Liver (tissue), 9 donors: ENCODE results near the gene CAMSAP2. TPM values are rescaled to one million over a fixed set of nuclear protein-coding genes. Genes with fewer than 3 reads are reported as not detected.

Experiments
- DNase-seq: peaks from one replicate; pipeline ENCODE4 v3.0.0-alpha.2; 2017; ENCODE audit warnings: low spot score
- H3K27ac ChIP-seq, 2 donors: one replicate each; pipeline ENCODE4 v1.7.0; 2013; ENCODE audit warnings: inconsistent platforms in 2 of 2, low read length in 2 of 2, control low read depth in 1 of 2, low read depth in 1 of 2, mild to moderate bottlenecking in 1 of 2
- H3K27me3 ChIP-seq, 4 donors: one replicate each; pipeline versions ENCODE4 v1.6.1 to v1.7.0; 2013; ENCODE audit warnings: low read length in 3 of 4, inconsistent platforms in 1 of 4, mild to moderate bottlenecking in 1 of 4, moderate library complexity in 1 of 4; ENCODE audit not compliant: control insufficient read depth in 4 of 4, insufficient read depth in 4 of 4
- H3K36me3 ChIP-seq, 4 donors: one replicate each; pipeline versions ENCODE4 v1.6.1 to v1.7.0; 2013; ENCODE audit warnings: low read length in 3 of 4, mild to moderate bottlenecking in 3 of 4, low read depth in 1 of 4, moderate library complexity in 1 of 4; ENCODE audit not compliant: control insufficient read depth in 4 of 4, insufficient read depth in 3 of 4
- H3K4me1 ChIP-seq, 4 donors: one replicate each; pipeline versions ENCODE4 v1.6.1 to v1.7.0; 2013; ENCODE audit warnings: low read length in 3 of 4, mild to moderate bottlenecking in 3 of 4, moderate library complexity in 1 of 4; ENCODE audit not compliant: control insufficient read depth in 4 of 4, insufficient read depth in 4 of 4
- H3K4me3 ChIP-seq, 3 donors: one replicate each; pipeline versions ENCODE4 v1.6.1 to v1.7.0; 2013; ENCODE audit warnings: low read length in 3 of 3, control low read depth in 1 of 3, low read depth in 1 of 3, mild to moderate bottlenecking in 1 of 3
- H3K9ac ChIP-seq, 2 donors: one replicate each; pipeline ENCODE4 v1.7.0; 2013; ENCODE audit warnings: low read length in 2 of 2, mild to moderate bottlenecking in 2 of 2, moderate library complexity in 2 of 2, control low read depth in 1 of 2, low read depth in 1 of 2
- H3K9me3 ChIP-seq, 4 donors: one replicate each; pipeline versions ENCODE4 v1.6.1 to v1.7.0; 2013; ENCODE audit warnings: low read length in 3 of 4; ENCODE audit not compliant: control insufficient read depth in 4 of 4
- ATF3 ChIP-seq: IDR thresholded peaks from 2 replicates; pipeline ENCODE4 v1.6.1; 2016; ENCODE audit warnings: antibody characterized with exemption
- CTCF ChIP-seq: fragments of 150-350 bp; IDR thresholded peaks from 2 replicates; pipeline ENCODE4 v1.5.1; 2017; ENCODE audit warnings: improper control_type of control experiment, low read depth, low read length; ENCODE audit not compliant: missing input control
- EGR1 ChIP-seq, 2 donors: IDR thresholded peaks; 2 replicates each; pipeline ENCODE4 v1.6.1; 2016 to 2018; ENCODE audit warnings: antibody characterized with exemption in 2 of 2, low read depth in 2 of 2
- FOXA2 ChIP-seq: IDR thresholded peaks from 2 replicates; pipeline ENCODE4 v1.6.1; 2016; ENCODE audit warnings: antibody characterized with exemption
- GABPA ChIP-seq, 2 donors: IDR thresholded peaks in 1 of 2; conservative IDR thresholded peaks in 1 of 2; 2 replicates each; pipeline ENCODE4 v1.6.1; 2016; ENCODE audit warnings: antibody characterized with exemption in 2 of 2, mild to moderate bottlenecking in 1 of 2, moderate library complexity in 1 of 2
- HNF4A ChIP-seq, 2 donors: conservative IDR thresholded peaks; 2 replicates each; pipeline ENCODE4 v1.6.1; 2016; ENCODE audit warnings: antibody characterized with exemption in 2 of 2, mild to moderate bottlenecking in 2 of 2
- HNF4G ChIP-seq: IDR thresholded peaks from 2 replicates; pipeline ENCODE4 v1.6.1; 2016; ENCODE audit warnings: antibody characterized with exemption
- JUND ChIP-seq, 2 donors: IDR thresholded peaks; 2 replicates each; pipeline ENCODE4 v1.6.1; 2016; ENCODE audit warnings: antibody characterized with exemption in 2 of 2
- MAX ChIP-seq: IDR thresholded peaks from 2 replicates; pipeline ENCODE4 v1.6.1; 2016; ENCODE audit warnings: antibody characterized with exemption
- NR2F2 ChIP-seq: IDR thresholded peaks from 2 replicates; pipeline ENCODE4 v1.6.1; 2016; ENCODE audit warnings: antibody characterized with exemption
- RAD21 ChIP-seq, 2 donors: IDR thresholded peaks; 2 replicates each; pipeline ENCODE4 v1.6.1; 2016; ENCODE audit warnings: antibody characterized with exemption in 2 of 2, mild to moderate bottlenecking in 2 of 2
- RXRA ChIP-seq, 2 donors: IDR thresholded peaks; 2 replicates each; pipeline ENCODE4 v1.6.1; 2017 to 2018; ENCODE audit warnings: antibody characterized with exemption in 2 of 2, mild to moderate bottlenecking in 1 of 2
- SP1 ChIP-seq: IDR thresholded peaks from 2 replicates; pipeline ENCODE4 v1.6.1; 2018; ENCODE audit warnings: antibody characterized with exemption, mild to moderate bottlenecking
- TAF1 ChIP-seq: conservative IDR thresholded peaks from 2 replicates; pipeline ENCODE4 v1.6.1; 2016; ENCODE audit warnings: antibody characterized with exemption, mild to moderate bottlenecking
- YY1 ChIP-seq: IDR thresholded peaks from 2 replicates; pipeline ENCODE4 v1.6.1; 2016; ENCODE audit warnings: antibody characterized with exemption, mild to moderate bottlenecking
- ZBTB33 ChIP-seq: IDR thresholded peaks from 2 replicates; pipeline ENCODE4 v1.6.1; 2016; ENCODE audit warnings: antibody characterized with exemption
- WGBS: extraction: QIAGEN DNeasy Blood & Tissue Kit; methylation state at CpG from one replicate; pipeline ENCODE4 v1.1.7; 2013; 5-methylcytosine and 5-hydroxymethylcytosine counted together
- polyA plus RNA-seq, 2 donors: library from polyadenylated mRNA; stranded (reverse) in 1 of 2; unstranded in 1 of 2; fragments of 200-250 nt in 1 of 2; fragments of >200 nt in 1 of 2; fragmentation: Nextera tagmentation in 1 of 2; extraction: Ambion mirVana in 1 of 2; gene quantifications; one replicate each; pipeline versions ENCODE4 v1.2.1 to v1.2.3, GENCODE V29; 2013 to 2015
- total RNA-seq, 2 donors: library from RNA; depleted of rRNA; stranded (reverse); fragments of >200 nt; gene quantifications; one replicate each; pipeline ENCODE4 v1.2.3, GENCODE V29; 2014
- donor health status: healthy.
- donor health status: healthy.
- donor health status: healthy.
- donor health status: healthy.
- donor health status: healthy.

The CAMSAP2 gene
- total and polyA plus RNA-seq, 4 donors = 1.9 to 8.6 (median 3.5) TPM

GRCh38 chr1:200755456-200755855 lies 16.8 kb downstream of the CAMSAP2 start:
- WGBS = 99% methylated on average over 3 of the region's 3 CpGs
- H3K36me3 ChIP-seq = no peaks in the 10 kb centered on the region
- H3K4me1 ChIP-seq = no peaks in the 10 kb centered on the region
- no peak overlapping the region for H3K27ac ChIP-seq
- no peaks in the 10 kb centered on the region for H3K9me3 ChIP-seq
- DNase-seq = no peak
- no peak for TF ChIP-seq YY1
- no peak for TF ChIP-seq JUND (IDR thresholded peaks at IDR 0.05)
- no peak for TF ChIP-seq FOXA2
- TF ChIP-seq GABPA (IDR thresholded peaks at IDR 0.05 in 1 of 2, conservative IDR thresholded peaks at IDR 0.05 in 1 of 2) = no peak
- TF ChIP-seq RXRA (IDR thresholded peaks at IDR 0.05) = no peak
- TF ChIP-seq EGR1 (IDR thresholded peaks at IDR 0.05; ENCODE audit: low read depth in 2 of 2) = no peak
- no peak for TF ChIP-seq TAF1
- no peak for TF ChIP-seq HNF4G
- TF ChIP-seq NR2F2 = no peak
- H3K27me3 ChIP-seq = no peaks in the 10 kb centered on the region
- H3K4me3 ChIP-seq = no peak overlapping the region
- no peak overlapping the region for H3K9ac ChIP-seq

DNA sequence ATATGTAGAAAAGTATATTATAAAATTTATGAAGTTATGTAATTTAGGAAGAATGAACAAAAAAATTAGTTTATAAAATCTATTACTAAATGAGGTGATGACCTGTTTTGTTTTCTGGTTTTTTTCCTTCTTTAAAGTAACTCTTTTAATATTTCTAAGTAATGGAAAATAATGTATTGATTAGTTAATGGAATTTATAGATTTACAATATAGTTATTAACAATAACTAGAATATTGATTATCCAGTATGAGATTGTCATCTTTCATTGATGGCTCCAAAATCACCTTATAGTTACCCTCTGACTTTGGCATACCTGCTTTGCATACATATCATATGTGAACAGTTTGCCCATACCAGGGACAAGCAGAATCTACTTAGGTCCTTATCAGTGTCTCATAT lies 23.4 kb downstream of the CAMSAP2 start:
- Histone ChIP-seq H3K4me1 (no peaks in the 10 kb centered on the region), H3K9ac (no peak overlapping the region), H3K27ac (no peak overlapping the region), H3K4me3 (no peak overlapping the region), H3K9me3 (no peaks in the 10 kb centered on the region), H3K27me3 (no peaks in the 10 kb centered on the region), H3K36me3 (peaks cover 0 to 4% (median under 1%) of the 10 kb centered on the region in 4 donors)
- DNase-seq = no peak
- TF ChIP-seq MAX = no peak
- TF ChIP-seq HNF4A (conservative IDR thresholded peaks at IDR 0.05) = no peak
- no peak for TF ChIP-seq CTCF
- TF ChIP-seq NR2F2 = no peak
- no peak for TF ChIP-seq TAF1
- no peak for TF ChIP-seq SP1
- no peak for TF ChIP-seq ZBTB33
- no peak for TF ChIP-seq ATF3

- H3K9me3 ChIP-seq = no peaks in the 10 kb centered on the region
- H3K4me1 ChIP-seq = no peaks in the 10 kb centered on the region
- H3K9ac ChIP-seq = no peak overlapping the region
- H3K27me3 ChIP-seq = no peaks in the 10 kb centered on the region
- no peak overlapping the region for H3K4me3 ChIP-seq
- H3K36me3 ChIP-seq = peaks cover 0 to 3% (median 1%) of the 10 kb centered on the region in 4 donors
- DNase-seq = no peak
- H3K27ac ChIP-seq = no peak overlapping the region
- TF ChIP-seq RAD21 (IDR thresholded peaks at IDR 0.05) = no peak
- TF ChIP-seq GABPA (IDR thresholded peaks at IDR 0.05 in 1 of 2, conservative IDR thresholded peaks at IDR 0.05 in 1 of 2) = no peak
- TF ChIP-seq ATF3 = no peak
- no peak for TF ChIP-seq HNF4A (conservative IDR thresholded peaks at IDR 0.05)
- TF ChIP-seq CTCF = no peak
- TF ChIP-seq TAF1 = no peak
- no peak for TF ChIP-seq YY1
Observed at GRCh38 chr1:200767321-200767720, 28.6 kb downstream of the CAMSAP2 start.
